ENCODE results near the gene PAM16.
A peak's percentile ranks its signal among the peaks of the same experiment; 100 is the strongest.

The PAM16 gene

DNA sequence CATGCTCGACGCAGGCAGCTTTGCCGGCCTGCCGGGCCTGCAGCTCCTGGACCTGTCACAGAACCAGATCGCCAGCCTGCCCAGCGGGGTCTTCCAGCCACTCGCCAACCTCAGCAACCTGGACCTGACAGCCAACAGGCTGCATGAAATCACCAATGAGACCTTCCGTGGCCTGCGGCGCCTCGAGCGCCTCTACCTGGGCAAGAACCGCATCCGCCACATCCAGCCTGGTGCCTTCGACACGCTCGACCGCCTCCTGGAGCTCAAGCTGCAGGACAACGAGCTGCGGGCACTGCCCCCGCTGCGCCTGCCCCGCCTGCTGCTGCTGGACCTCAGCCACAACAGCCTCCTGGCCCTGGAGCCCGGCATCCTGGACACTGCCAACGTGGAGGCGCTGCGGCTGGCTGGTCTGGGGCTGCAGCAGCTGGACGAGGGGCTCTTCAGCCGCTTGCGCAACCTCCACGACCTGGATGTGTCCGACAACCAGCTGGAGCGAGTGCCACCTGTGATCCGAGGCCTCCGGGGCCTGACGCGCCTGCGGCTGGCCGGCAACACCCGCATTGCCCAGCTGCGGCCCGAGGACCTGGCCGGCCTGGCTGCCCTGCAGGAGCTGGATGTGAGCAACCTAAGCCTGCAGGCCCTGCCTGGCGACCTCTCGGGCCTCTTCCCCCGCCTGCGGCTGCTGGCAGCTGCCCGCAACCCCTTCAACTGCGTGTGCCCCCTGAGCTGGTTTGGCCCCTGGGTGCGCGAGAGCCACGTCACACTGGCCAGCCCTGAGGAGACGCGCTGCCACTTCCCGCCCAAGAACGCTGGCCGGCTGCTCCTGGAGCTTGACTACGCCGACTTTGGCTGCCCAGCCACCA is 30.2 kb upstream of the PAM16 start:
- H3K4me3 ChIP-seq = peak overlapping the region; percentile 5 to 16
- TF ChIP-seq, protein P1, sequence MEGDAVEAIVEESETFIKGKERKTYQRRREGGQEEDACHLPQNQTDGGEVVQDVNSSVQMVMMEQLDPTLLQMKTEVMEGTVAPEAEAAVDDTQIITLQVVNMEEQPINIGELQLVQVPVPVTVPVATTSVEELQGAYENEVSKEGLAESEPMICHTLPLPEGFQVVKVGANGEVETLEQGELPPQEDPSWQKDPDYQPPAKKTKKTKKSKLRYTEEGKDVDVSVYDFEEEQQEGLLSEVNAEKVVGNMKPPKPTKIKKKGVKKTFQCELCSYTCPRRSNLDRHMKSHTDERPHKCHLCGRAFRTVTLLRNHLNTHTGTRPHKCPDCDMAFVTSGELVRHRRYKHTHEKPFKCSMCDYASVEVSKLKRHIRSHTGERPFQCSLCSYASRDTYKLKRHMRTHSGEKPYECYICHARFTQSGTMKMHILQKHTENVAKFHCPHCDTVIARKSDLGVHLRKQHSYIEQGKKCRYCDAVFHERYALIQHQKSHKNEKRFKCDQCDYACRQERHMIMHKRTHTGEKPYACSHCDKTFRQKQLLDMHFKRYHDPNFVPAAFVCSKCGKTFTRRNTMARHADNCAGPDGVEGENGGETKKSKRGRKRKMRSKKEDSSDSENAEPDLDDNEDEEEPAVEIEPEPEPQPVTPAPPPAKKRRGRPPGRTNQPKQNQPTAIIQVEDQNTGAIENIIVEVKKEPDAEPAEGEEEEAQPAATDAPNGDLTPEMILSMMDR (IDR thresholded peaks at IDR 0.05) = no peak
- H3K9me3 ChIP-seq = no peaks in the 10 kb centered on the region
- H3K27me3 ChIP-seq = no peaks in the 10 kb centered on the region
- peak overlapping the region; percentile 90 to 93 for H3K27ac ChIP-seq
- DNase-seq = peak in 1 of 2 donors; percentile 90
- peaks cover 21 to 100% (median 98%) of the 10 kb centered on the region in 4 donors for H3K4me1 ChIP-seq
- peaks cover 19 to 50% (median 50%) of the 10 kb centered on the region in 3 donors for H3K36me3 ChIP-seq
- intact Hi-C loops (cut with DNase I; ENCODE audit: low total_unique reads) = no loop called here

DNA sequence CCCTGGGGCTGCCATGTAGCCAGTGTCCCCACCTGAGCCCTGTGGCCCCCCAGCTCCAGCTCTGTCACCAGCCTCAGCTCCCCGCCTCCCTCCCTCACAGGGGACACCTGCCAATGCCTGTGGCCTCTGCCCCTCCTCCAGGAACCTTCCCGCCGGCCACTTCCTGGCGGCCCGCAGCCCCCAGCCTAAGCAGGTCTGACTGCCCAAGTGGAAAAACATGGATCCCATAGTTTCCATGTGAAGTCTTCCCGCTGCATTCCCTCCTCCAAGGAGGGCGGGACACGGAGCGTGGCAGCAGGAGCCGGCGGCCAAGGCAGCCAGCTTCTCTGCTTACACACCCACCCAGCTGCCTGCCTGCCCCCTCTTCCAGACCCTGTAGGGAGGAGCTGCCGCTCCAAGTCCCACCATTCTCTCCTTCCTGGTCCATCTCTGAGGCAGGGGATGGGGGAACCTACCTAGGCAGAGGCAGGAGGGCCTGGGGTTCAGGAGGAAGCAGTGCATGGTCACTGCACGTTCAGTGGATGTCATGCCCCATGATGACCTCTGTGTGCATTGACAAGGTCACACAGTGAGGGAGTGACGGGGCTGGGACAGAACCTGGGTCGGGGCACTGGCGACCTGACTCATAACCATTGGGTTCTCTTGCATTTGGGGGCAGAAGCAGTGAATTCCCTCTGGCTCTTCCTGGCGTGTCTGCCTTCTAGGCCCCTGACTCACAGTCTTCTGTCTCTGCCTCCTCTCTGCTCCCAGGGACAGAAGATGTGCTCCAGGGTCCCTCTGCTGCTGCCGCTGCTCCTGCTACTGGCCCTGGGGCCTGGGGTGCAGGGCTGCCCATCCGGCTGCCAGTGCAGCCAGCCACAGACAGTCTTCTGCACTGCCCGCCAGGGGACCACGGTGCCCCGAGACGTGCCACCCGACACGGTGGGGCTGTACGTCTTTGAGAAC is 29.3 kb upstream of the PAM16 start:
- DNase-seq = peak in 1 of 2 donors; percentile 84
- H3K27ac ChIP-seq = peak overlapping the region; percentile 90 to 93
- peaks cover 19 to 50% (median 50%) of the 10 kb centered on the region in 3 donors for H3K36me3 ChIP-seq
- TF ChIP-seq, protein P1 (IDR thresholded peaks at IDR 0.05) = no peak
- no peaks in the 10 kb centered on the region for H3K27me3 ChIP-seq
- H3K9me3 ChIP-seq = no peaks in the 10 kb centered on the region
- peaks cover 21 to 99% (median 97%) of the 10 kb centered on the region in 4 donors for H3K4me1 ChIP-seq
- intact Hi-C loops (cut with DNase I; ENCODE audit: low total_unique reads) = no loop called here
- peak overlapping the region; percentile 5 to 16 for H3K4me3 ChIP-seq

DNA sequence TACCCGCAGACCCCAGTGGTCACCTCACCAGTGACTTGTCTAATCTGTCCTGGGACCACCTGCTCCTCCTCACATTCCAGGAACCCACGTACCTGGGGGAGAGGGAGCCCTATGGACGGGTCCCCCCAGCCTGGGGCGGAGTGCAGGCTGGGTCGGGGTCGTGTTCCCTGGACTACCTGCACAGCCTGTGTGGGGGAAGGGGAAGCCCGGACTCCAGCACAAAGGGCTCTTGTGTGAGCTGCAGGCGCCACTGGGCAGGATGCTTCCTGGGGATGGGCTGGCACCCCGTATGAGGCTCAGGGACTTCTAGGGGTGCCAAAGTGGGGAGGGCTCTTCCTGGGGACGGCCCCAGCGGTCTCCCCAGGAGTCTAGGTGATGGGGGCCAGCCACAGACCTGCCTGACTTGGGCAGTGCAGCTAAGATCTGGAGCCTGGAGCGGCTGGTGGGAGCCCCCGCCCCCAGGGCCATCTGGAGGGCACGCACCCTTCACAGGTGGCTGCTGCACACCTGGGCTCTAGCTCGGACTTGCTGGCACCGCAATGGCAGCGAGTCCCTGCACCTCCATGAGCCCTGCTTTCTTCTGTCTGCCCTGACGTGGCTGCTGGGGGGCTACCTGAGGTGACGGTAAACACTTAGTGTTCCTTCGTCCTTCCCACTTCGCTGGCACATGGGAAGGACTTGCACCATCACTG is 28.0 kb upstream of the PAM16 start:
- Histone ChIP-seq H3K9me3 (no peaks in the 10 kb centered on the region), H3K4me1 (peaks cover 15 to 98% (median 95%) of the 10 kb centered on the region in 4 donors), H3K27me3 (no peaks in the 10 kb centered on the region), H3K36me3 (peaks cover 19 to 45% (median 41%) of the 10 kb centered on the region in 3 donors), H3K4me3 (peak overlapping the region in 1 of 2 donors; percentile 17), H3K27ac (peak overlapping the region; percentile 92 to 93)
- TF ChIP-seq, protein P1 (IDR thresholded peaks at IDR 0.05) = no peak
- intact Hi-C loops (cut with DNase I; ENCODE audit: low total_unique reads) = no loop called here
- no peak for DNase-seq

- H3K9me3 ChIP-seq = no peaks in the 10 kb centered on the region
- H3K4me1 ChIP-seq = peaks cover 13 to 98% (median 86%) of the 10 kb centered on the region in 4 donors
- peaks cover 19 to 39% (median 33%) of the 10 kb centered on the region in 3 donors for H3K36me3 ChIP-seq
- H3K27ac ChIP-seq = peak overlapping the region; percentile 92 to 93
- intact Hi-C loops (cut with DNase I; ENCODE audit: low total_unique reads) = no loop called here
- peak; percentile 71 to 88 for DNase-seq
- H3K27me3 ChIP-seq = no peaks in the 10 kb centered on the region
- peak overlapping the region; percentile 61 to 97 for H3K4me3 ChIP-seq
- TF ChIP-seq, protein P1 (IDR thresholded peaks at IDR 0.05) = no peak
Measured at GRCh38 chr16:4378161-4378666, 27.1 kb upstream of the PAM16 start.
